DND-41 (cell line): ENCODE data around the gene KAZN.

Source experiments
- ATAC-seq: fragments of 200-7000 bp; cut with Tn5 transposase; 3 replicates; pipeline ENCODE4 v1.9.1; 2021; ENCODE audit warnings: low read depth; ENCODE audit not compliant: insufficient read depth
- DNase-seq: peaks from one replicate; pipeline ENCODE4 v3.0.0-alpha.2; 2020
- H2AFZ ChIP-seq: 2 replicates; pipeline ENCODE4 v1.6.0; 2012; ENCODE audit warnings: low read depth, low read length
- H3K27ac ChIP-seq: 2 replicates; pipeline ENCODE4 v1.5.1; 2012; ENCODE audit warnings: low read length, inconsistent platforms
- H3K27me3 ChIP-seq: fragments of 200-600 bp; sonication (generic); 2 replicates; pipeline ENCODE4 v1.6.0; 2012; ENCODE audit warnings: low read length, mild to moderate bottlenecking, inconsistent platforms; ENCODE audit not compliant: insufficient read depth, poor library complexity
- H3K36me3 ChIP-seq: 2 replicates; pipeline ENCODE4 v1.5.1; 2012; ENCODE audit warnings: low read length, inconsistent platforms; ENCODE audit not compliant: insufficient read depth
- H3K4me1 ChIP-seq: 2 replicates; pipeline ENCODE4 v1.5.1; 2012; ENCODE audit warnings: mild to moderate bottlenecking, low read length; ENCODE audit not compliant: insufficient read depth
- H3K4me2 ChIP-seq: 2 replicates; pipeline ENCODE4 v1.6.0; 2012; ENCODE audit warnings: mild to moderate bottlenecking, moderate library complexity, low read length, inconsistent platforms; ENCODE audit not compliant: insufficient read depth
- H3K4me3 ChIP-seq, 2 experiments: fragments of 200-600 bp in 1 of 2; shearing (Covaris generic) in 1 of 2; 2 replicates each; pipeline ENCODE4 v1.5.1; 2012 to 2016; ENCODE audit warnings: inconsistent platforms in 2 of 2, low read length in 2 of 2, mild to moderate bottlenecking in 2 of 2, low read depth in 1 of 2, moderate library complexity in 1 of 2
- H3K79me2 ChIP-seq: 2 replicates; pipeline ENCODE4 v1.6.0; 2012; ENCODE audit warnings: low read length, inconsistent platforms; ENCODE audit not compliant: insufficient read depth
- H3K9ac ChIP-seq: 2 replicates; pipeline ENCODE4 v1.6.0; 2012; ENCODE audit warnings: low read depth, mild to moderate bottlenecking, inconsistent platforms, low read length, moderate library complexity
- H3K9me3 ChIP-seq: 2 replicates; pipeline ENCODE4 v1.5.1; 2012; ENCODE audit warnings: low read length, moderate library complexity, mild to moderate bottlenecking, inconsistent platforms; ENCODE audit not compliant: insufficient read depth, severe bottlenecking
- H4K20me1 ChIP-seq: 2 replicates; pipeline ENCODE4 v1.6.0; 2012; ENCODE audit warnings: low read length; ENCODE audit not compliant: insufficient read depth
- EZH2 ChIP-seq: IDR thresholded peaks from 3 replicates; pipeline ENCODE4 v1.6.1; 2012; ENCODE audit warnings: borderline replicate concordance, low read depth, mild to moderate bottlenecking, moderate library complexity, low read length, inconsistent platforms; ENCODE audit not compliant: severe bottlenecking
- TF ChIP-seq, protein P1 (sequence below): IDR thresholded peaks from 2 replicates; pipeline ENCODE4 v1.5.1; 2012; ENCODE audit warnings: borderline replicate concordance, low read length, moderate library complexity, mild to moderate bottlenecking; ENCODE audit not compliant: poor library complexity, severe bottlenecking; ENCODE audit errors: extremely low read depth

The KAZN gene

DNA sequence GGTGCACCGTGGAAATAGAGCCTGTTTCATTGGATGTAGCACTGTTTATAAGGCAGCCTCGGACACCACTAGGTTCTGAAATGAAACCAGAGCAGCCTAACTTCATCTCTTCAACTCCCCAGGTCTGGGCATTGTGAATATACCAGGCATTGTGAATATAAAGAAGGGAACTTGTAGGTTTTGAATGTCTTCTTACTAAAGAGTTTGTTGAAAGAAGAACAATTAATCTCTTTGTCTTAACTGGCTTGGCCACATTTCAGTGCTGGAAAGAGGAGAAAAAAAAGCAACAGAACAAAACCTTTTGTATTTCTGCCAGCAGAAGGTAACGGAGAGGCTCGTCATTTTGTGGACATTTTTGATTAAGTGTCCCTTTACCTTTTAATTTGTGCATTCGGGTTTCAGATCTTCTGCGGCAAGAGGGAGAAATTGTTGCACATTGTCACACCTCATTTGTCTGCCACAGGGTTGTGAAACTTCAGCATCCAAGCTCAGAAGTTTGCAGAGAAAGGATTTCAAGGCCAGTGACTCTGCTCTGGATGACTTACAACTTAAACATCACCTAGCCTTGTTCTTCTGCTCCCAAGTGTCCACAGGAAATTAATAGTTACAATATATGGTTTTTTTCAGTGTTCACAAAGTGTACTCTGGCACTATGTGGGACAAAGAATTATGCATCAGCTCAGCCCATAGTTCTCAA is 158.3 kb downstream of the KAZN start:
- Histone ChIP-seq H3K27ac (no peak overlapping the region), H3K9me3 (no peaks in the 10 kb centered on the region), H3K9ac (no peak overlapping the region), H4K20me1 (no peaks in the 10 kb centered on the region), H3K4me2 (no peak overlapping the region), H3K79me2 (no peaks in the 10 kb centered on the region), H3K36me3 (no peaks in the 10 kb centered on the region), H3K4me3 (no peak overlapping the region), H2AFZ (no peak overlapping the region), H3K4me1 (peaks cover 9% of the 10 kb centered on the region), H3K27me3 (no peaks in the 10 kb centered on the region)
- TF ChIP-seq EZH2 = no peak
- TF ChIP-seq, protein P1, sequence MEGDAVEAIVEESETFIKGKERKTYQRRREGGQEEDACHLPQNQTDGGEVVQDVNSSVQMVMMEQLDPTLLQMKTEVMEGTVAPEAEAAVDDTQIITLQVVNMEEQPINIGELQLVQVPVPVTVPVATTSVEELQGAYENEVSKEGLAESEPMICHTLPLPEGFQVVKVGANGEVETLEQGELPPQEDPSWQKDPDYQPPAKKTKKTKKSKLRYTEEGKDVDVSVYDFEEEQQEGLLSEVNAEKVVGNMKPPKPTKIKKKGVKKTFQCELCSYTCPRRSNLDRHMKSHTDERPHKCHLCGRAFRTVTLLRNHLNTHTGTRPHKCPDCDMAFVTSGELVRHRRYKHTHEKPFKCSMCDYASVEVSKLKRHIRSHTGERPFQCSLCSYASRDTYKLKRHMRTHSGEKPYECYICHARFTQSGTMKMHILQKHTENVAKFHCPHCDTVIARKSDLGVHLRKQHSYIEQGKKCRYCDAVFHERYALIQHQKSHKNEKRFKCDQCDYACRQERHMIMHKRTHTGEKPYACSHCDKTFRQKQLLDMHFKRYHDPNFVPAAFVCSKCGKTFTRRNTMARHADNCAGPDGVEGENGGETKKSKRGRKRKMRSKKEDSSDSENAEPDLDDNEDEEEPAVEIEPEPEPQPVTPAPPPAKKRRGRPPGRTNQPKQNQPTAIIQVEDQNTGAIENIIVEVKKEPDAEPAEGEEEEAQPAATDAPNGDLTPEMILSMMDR = no peak
- no peak for ATAC-seq
- no peak for DNase-seq

DNA sequence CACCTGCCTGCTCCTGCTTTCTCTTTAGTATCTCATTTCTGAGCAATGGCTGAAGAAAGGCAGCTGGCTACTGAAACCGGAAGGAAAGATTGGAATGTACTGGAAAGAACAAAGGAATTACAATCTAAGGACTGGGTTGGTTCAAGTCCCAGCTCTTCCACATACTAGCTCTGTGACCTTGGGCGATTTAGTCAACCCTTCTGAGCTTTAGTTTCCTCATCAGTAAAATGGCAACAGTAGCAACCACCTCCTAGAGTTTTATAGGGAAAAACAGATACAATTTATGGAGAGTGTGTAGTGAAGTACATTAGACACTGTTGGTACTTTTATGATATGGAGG is 158.8 kb downstream of the KAZN start:
- Histone ChIP-seq H2AFZ (no peak overlapping the region), H3K9ac (no peak overlapping the region), H3K27ac (no peak overlapping the region), H3K9me3 (no peaks in the 10 kb centered on the region), H3K4me2 (no peak overlapping the region), H3K4me3 (no peak overlapping the region), H3K36me3 (no peaks in the 10 kb centered on the region), H4K20me1 (no peaks in the 10 kb centered on the region), H3K4me1 (peaks cover 15% of the 10 kb centered on the region), H3K79me2 (no peaks in the 10 kb centered on the region), H3K27me3 (no peaks in the 10 kb centered on the region)
- ATAC-seq (no peak), DNase-seq (no peak)
- no peak for TF ChIP-seq EZH2
- TF ChIP-seq, protein P1 = no peak

DNA sequence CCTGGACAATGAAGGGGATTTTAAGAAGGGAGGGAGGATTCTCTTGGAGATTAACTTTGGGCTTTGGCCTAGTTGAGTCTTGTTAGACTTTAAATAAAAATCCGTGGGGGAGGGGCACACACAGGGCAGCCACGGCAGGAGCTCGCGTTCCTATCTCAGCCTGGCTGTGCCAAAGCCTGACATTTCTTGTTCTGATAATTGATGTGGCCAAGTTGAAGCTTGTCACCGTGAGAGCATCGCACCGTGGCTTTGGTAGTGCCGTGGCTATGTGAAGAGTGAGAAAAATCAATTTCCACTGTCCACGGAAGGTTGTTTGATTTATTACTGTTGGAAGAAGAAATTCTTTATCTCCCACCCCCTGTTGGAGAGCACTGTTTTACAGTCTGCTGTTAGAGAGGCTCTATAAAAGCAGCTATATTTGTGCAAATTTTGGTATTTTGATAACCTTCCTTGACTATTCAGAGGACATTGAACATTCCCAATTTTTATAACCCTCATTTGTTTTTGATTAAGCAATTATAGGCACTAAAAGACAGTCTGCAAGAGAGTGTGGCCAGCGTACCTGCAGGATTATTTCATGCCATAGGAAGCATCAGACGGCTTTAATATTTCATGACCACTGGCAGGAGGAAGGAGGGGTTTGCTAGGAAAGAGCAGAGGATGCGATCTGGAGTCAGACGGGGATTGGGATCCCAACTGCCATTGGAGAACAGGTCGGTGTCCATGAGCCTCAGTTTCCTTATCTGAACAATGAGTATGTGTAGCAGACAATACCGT is 160.7 kb downstream of the KAZN start:
- ATAC-seq (no peak), DNase-seq (no peak)
- H4K20me1 ChIP-seq = no peaks in the 10 kb centered on the region
- H3K9me3 ChIP-seq = no peaks in the 10 kb centered on the region
- H3K27me3 ChIP-seq = no peaks in the 10 kb centered on the region
- no peaks in the 10 kb centered on the region for H3K36me3 ChIP-seq
- no peak overlapping the region for H3K9ac ChIP-seq
- no peaks in the 10 kb centered on the region for H3K79me2 ChIP-seq
- TF ChIP-seq EZH2 = no peak
- TF ChIP-seq, protein P1 = no peak
- no peak overlapping the region for H3K4me2 ChIP-seq
- no peak overlapping the region for H2AFZ ChIP-seq
- peaks cover 15% of the 10 kb centered on the region for H3K4me1 ChIP-seq
- H3K4me3 ChIP-seq = no peak overlapping the region
- H3K27ac ChIP-seq = no peak overlapping the region
